ENCODE data around the gene AIPL1.

Gene AIPL1

DNA sequence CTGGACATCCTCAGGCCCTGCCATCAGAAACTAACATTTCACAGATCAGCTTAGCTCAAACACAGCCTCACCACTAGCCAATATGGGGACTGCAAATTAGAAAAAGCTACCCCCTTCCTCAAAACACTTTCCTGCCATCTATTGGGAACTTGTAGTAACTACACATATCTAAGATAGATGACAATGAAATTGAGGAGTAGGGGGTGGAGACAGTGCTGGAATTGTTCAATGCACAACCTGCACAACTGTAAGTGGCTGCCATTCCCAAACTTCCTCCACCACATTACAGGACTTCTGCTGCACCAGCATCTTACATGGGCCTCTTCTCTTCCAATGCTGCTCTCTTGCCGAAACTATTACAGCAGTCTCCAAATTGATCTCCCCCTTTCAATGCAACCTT lies 21.9 kb downstream of the AIPL1 start:
- no peak for DNase-seq

GRCh38 chr17:6408735-6409134 lies 26.2 kb downstream of the AIPL1 start:
- DNase-seq: no peak

- DNase-seq: no peak
Observed at GRCh38 chr17:6408276-6408675, 26.6 kb downstream of the AIPL1 start.

GRCh38 chr17:6402258-6402657 lies 32.7 kb downstream of the AIPL1 start:
- DNase-seq: no peak

DNA sequence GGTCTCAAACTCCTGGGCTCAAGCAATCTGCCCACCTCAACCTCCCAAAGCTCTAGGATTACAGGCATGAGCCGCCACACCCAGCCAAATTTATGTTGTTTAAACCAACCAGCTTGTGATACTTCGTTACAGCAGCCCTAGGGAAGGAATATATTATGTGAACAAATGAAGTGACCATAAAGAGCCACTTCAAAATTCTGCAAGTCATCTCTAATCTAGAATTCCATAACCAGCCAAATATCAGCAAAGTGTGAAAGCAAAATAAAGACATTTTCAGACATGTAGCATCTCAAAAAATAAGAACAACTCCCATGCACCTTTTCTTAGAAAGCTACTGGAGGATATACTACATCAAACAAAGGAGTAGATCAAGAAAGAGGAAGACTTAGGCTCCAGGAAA lies 36.0 kb downstream of the AIPL1 start:
- DNase-seq: no peak

- no peak for DNase-seq
Observed at GRCh38 chr17:6394055-6394606, 40.8 kb downstream of the AIPL1 start.

- DNase-seq: no peak
Observed at GRCh38 chr17:6393351-6393952, 41.5 kb downstream of the AIPL1 start.

GRCh38 chr17:6392609-6393350 lies 42.1 kb downstream of the AIPL1 start:
- no peak for DNase-seq

GRCh38 chr17:6388416-6388815 lies 46.5 kb downstream of the AIPL1 start:
- no peak for DNase-seq

GRCh38 chr17:6387858-6388257 lies 47.1 kb downstream of the AIPL1 start:
- DNase-seq: no peak

- no peak for DNase-seq
Observed at GRCh38 chr17:6387442-6387841, 47.5 kb downstream of the AIPL1 start.

- DNase-seq: no peak
Observed at GRCh38 chr17:6386041-6386630, 48.8 kb downstream of the AIPL1 start.

GRCh38 chr17:6384481-6384880 lies 50.4 kb downstream of the AIPL1 start:
- no peak for DNase-seq

GRCh38 chr17:6381526-6382465 lies 53.1 kb downstream of the AIPL1 start:
- DNase-seq: no peak

- no peak for DNase-seq
Observed at GRCh38 chr17:6380915-6381438, 53.9 kb downstream of the AIPL1 start.

DNA sequence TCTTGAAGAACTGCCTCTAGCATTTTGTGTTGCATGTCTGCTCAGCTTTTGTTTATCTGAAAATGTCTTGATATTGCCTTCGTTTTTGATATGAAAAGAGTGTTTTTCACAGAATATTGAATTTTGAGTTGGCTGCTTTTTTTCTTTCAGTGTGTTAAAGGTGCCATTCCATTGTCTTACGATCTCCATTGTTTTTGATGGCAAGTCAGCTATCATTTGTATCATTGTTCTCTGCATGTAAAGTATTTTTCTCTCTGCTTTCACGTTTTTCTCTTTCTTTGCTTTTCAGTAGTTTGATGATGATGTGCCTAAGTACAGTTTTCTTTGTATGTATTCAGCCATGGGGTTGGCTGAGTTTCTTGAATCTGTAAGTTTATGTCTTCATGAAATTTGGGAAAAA lies 57.0 kb downstream of the AIPL1 start:
- DNase-seq: no peak

DNA sequence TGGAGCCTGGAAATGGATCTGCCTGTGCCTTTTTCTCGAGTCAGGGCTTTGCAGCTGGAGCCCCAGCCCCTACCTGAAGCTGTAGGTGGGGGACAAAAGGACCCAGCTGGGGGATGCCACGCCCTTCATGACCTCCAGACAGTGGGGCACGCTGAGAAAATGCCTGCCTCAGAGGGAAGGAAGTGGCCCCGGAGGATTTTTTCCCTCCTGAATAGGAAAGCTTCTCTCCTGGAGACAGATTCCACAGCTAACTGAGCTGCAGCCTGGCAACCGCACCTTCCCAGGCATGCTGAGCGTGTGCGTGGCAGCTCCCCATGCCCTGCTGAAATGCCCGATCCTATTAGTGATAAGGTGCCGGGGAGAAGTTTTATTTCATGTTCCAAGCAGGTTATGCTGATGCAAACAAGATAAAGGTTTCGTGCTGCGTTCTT lies 58.0 kb downstream of the AIPL1 start:
- no peak for DNase-seq

- no peak for DNase-seq
Observed at GRCh38 chr17:6374761-6375312, 60.1 kb downstream of the AIPL1 start.

- no peak for DNase-seq
Observed at GRCh38 chr17:6374271-6374691, 60.6 kb downstream of the AIPL1 start.

Data from stimulated activated naive CD4-positive, alpha-beta T cell (primary cell).